Measurements from ENCODE around the gene HPN. TPM values are rescaled to one million over a fixed set of nuclear protein-coding genes. Genes with fewer than 3 reads are reported as not detected.
"Not testable (repeated sequence)": the region's sequence is repeated elsewhere in the genome, so short reads cannot be mapped to it uniquely, and the experiment has no call there.

The HPN gene
- total RNA-seq, 1 donor from 2014 or later = not detected

DNA sequence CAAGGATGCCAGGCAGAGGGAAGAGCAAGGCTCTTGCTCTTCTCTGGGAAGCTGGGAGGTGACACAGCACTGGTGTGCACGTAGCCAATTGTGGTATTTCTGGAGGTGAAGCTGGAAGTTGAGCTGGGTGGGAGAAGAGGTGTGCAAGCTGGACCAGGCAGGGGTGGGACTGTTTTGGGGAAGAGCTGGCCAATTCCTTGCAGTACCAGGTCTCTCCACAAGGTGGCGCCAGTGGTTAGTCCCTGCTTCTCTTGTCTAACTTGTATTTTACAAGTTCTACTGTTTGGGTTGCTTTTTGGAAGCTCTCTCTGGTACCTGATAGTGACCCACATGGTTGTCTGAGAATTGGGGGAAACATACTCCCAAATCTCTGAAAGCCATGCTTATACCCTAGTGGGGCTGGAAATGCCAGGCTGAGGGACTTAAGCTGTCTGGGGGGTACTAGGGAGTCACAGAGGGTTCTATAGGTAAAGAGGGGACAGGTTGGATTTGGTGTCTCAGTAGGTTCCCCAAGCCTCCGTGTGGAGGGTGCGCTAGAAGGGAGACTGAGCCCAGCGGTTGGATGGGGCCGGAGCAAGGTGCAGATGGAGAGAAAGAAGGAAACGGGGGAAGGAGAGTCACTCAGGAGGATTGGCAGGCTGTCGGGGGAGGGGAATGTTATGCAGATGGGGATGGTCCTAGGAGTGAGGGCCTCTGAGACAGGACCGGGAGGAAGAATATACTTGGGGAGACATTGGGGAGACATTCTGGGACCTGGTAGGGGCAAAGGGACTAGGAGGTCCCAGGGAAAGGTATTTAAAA lies 3.0 kb downstream of the HPN start:
- DNase-seq (ENCODE audit: low read depth) (peak; percentile 49), FAIRE-seq (no peak)
- TF ChIP-seq, protein P1, sequence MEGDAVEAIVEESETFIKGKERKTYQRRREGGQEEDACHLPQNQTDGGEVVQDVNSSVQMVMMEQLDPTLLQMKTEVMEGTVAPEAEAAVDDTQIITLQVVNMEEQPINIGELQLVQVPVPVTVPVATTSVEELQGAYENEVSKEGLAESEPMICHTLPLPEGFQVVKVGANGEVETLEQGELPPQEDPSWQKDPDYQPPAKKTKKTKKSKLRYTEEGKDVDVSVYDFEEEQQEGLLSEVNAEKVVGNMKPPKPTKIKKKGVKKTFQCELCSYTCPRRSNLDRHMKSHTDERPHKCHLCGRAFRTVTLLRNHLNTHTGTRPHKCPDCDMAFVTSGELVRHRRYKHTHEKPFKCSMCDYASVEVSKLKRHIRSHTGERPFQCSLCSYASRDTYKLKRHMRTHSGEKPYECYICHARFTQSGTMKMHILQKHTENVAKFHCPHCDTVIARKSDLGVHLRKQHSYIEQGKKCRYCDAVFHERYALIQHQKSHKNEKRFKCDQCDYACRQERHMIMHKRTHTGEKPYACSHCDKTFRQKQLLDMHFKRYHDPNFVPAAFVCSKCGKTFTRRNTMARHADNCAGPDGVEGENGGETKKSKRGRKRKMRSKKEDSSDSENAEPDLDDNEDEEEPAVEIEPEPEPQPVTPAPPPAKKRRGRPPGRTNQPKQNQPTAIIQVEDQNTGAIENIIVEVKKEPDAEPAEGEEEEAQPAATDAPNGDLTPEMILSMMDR (IDR thresholded peaks at IDR 0.05; ENCODE audit: insufficient read depth, low read length, severe bottlenecking) = peak; percentile 98
- H3K4me3 ChIP-seq (ENCODE audit: low read depth, low read length) = no peak overlapping the region
- peaks cover 6% of the 10 kb centered on the region for H3K27me3 ChIP-seq (ENCODE audit: control insufficient read depth, insufficient read depth, low read length)
- no peaks in the 10 kb centered on the region for H3K36me3 ChIP-seq (ENCODE audit: control insufficient read depth, insufficient read depth, low read length)

DNA sequence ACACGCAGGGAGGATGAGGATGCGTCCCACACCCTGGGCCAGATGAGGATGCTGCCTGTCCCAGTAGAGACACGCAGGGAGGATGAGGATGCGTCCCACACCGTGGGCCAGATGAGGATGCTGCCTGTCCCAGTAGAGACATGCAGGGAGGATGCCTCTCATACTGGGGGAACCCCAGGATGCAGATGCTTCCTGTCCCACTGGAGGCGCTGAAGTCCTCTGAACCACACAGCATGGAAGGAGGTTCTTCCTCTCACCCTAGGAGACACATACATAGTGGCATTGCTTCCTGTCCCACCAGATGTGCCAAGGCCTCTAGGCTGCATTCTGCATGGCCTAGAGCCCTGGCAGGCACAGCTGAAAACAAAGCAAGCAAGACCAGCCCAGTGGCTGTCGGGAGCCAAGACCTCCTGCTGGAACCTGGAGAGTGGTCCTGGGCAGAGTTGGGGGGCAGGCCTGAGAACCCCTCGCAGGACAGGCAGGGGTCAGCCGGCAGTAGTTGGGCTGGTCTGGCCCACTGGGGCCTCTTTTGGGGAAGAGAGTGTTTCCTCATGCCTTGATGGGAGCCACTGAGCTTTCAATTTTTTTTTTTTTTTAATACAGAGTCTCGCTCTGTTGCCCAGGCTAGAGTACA lies 4.3 kb downstream of the HPN start:
- no peaks in the 10 kb centered on the region for H3K36me3 ChIP-seq (ENCODE audit: control insufficient read depth, insufficient read depth, low read length)
- no peak for FAIRE-seq
- TF ChIP-seq, protein P1 (IDR thresholded peaks at IDR 0.05; ENCODE audit: insufficient read depth, low read length, severe bottlenecking) = peak; percentile 26
- H3K27me3 ChIP-seq (ENCODE audit: control insufficient read depth, insufficient read depth, low read length) = peaks cover 1% of the 10 kb centered on the region
- H3K4me3 ChIP-seq (ENCODE audit: low read depth, low read length) = no peak overlapping the region
- no peak for DNase-seq (ENCODE audit: low read depth)

DNA sequence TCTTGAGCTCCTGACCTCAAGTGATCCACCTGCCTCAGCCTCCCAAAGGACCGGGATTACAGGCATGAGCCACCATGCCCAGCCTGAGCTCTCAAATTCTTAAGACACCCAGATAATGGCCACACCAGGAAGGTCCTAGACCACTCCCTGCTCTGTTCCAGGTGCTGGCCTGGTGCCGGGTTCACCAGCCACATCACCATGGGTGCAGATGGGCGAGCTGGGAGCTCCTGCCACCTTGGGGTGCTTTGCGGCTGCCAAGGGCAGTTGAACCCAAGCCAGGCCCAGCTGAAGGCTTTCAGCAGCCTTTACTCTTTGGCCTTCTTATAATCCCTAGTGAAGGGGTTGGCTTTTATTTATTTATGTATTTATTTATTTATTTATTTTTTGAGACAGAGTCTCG lies 4.9 kb downstream of the HPN start:
- TF ChIP-seq, protein P1 (IDR thresholded peaks at IDR 0.05; ENCODE audit: insufficient read depth, low read length, severe bottlenecking) = no peak
- FAIRE-seq (no peak), DNase-seq (ENCODE audit: low read depth) (no peak)
- H3K4me3 ChIP-seq (ENCODE audit: low read depth, low read length) = no peak overlapping the region
- H3K36me3 ChIP-seq (ENCODE audit: control insufficient read depth, insufficient read depth, low read length) = no peaks in the 10 kb centered on the region
- peaks cover 1% of the 10 kb centered on the region for H3K27me3 ChIP-seq (ENCODE audit: control insufficient read depth, insufficient read depth, low read length)

DNA sequence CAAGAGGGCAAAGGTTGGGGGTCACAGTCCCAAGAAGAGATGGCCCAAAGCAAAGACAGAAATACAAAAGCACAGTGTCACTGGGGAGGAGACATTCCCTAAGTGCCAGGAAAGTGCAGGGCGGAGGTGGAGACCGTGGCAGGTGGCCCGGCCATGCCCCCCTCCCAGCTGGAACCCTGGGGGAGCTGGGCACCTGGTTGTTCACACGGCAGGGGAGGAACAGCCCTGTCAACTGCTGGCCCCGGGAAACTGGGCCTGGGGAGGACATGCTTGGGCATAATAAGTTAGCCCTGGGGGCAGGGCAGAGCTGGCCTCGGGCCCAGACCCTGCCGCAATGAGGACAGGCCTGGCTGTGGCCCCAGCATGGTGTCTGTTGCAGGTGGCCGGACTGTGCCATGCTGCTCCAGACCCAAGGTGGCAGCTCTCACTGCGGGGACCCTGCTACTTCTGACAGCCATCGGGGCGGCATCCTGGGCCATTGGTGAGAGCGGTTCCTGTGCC lies 7.4 kb downstream of the HPN start:
- no peak overlapping the region for H3K4me3 ChIP-seq (ENCODE audit: low read depth, low read length)
- TF ChIP-seq, protein P1 (IDR thresholded peaks at IDR 0.05; ENCODE audit: insufficient read depth, low read length, severe bottlenecking) = no peak
- FAIRE-seq (no peak), DNase-seq (ENCODE audit: low read depth) (no peak)
- no peaks in the 10 kb centered on the region for H3K36me3 ChIP-seq (ENCODE audit: control insufficient read depth, insufficient read depth, low read length)
- H3K27me3 ChIP-seq (ENCODE audit: control insufficient read depth, insufficient read depth, low read length) = peaks cover 1% of the 10 kb centered on the region

- TF ChIP-seq, protein P1 (IDR thresholded peaks at IDR 0.05; ENCODE audit: insufficient read depth, low read length, severe bottlenecking) = no peak
- peaks cover 1% of the 10 kb centered on the region for H3K27me3 ChIP-seq (ENCODE audit: control insufficient read depth, insufficient read depth, low read length)
- no peak overlapping the region for H3K4me3 ChIP-seq (ENCODE audit: low read depth, low read length)
- FAIRE-seq (no peak), DNase-seq (ENCODE audit: low read depth) (no peak)
- no peaks in the 10 kb centered on the region for H3K36me3 ChIP-seq (ENCODE audit: control insufficient read depth, insufficient read depth, low read length)
Observed at GRCh38 chr19:35049456-35049855, 7.9 kb downstream of the HPN start.

- not testable (repeated sequence) for DNase-seq (ENCODE audit: low read depth); H3K36me3 ChIP-seq (ENCODE audit: control insufficient read depth, insufficient read depth, low read length); FAIRE-seq; H3K27me3 ChIP-seq (ENCODE audit: control insufficient read depth, insufficient read depth, low read length); H3K4me3 ChIP-seq (ENCODE audit: low read depth, low read length)
Observed at GRCh38 chr19:35050662-35051061, 9.1 kb downstream of the HPN start.

GRCh38 chr19:35051268-35051667 lies 9.7 kb downstream of the HPN start:
- not testable (repeated sequence) for DNase-seq (ENCODE audit: low read depth); FAIRE-seq; H3K4me3 ChIP-seq (ENCODE audit: low read depth, low read length); H3K36me3 ChIP-seq (ENCODE audit: control insufficient read depth, insufficient read depth, low read length); H3K27me3 ChIP-seq (ENCODE audit: control insufficient read depth, insufficient read depth, low read length)

All from bronchial epithelial cell (primary cell).